ENCODE data around the gene ASCL2.

ASCL2 gene

GRCh38 chr11:2268729-2269600 is 1.4 kb downstream of the ASCL2 start:
- H2AFZ ChIP-seq (ENCODE audit: low read length, unreplicated experiment), result peak overlapping the region; percentile 50
- no peaks in the 10 kb centered on the region for H3K79me2 ChIP-seq (ENCODE audit: control insufficient read depth, insufficient read depth, low read length, unreplicated experiment)
- peak overlapping the region; percentile 69 for H3K4me3 ChIP-seq (ENCODE audit: low read depth, low read length)
- H3K27me3 ChIP-seq (ENCODE audit: insufficient read depth, low read length), result peaks cover 73% of the 10 kb centered on the region
- H3K4me1 ChIP-seq (ENCODE audit: control insufficient read depth, insufficient read depth, low read length, unreplicated experiment), result no peaks in the 10 kb centered on the region
- H3K36me3 ChIP-seq (ENCODE audit: insufficient read depth, low read length), result no peaks in the 10 kb centered on the region
- H3K27ac ChIP-seq (ENCODE audit: low read depth, low read length), result no peak overlapping the region

- H3K36me3 ChIP-seq (ENCODE audit: insufficient read depth, low read length), result no peaks in the 10 kb centered on the region
- peaks cover 71% of the 10 kb centered on the region for H3K27me3 ChIP-seq (ENCODE audit: insufficient read depth, low read length)
- no peak overlapping the region for H2AFZ ChIP-seq (ENCODE audit: low read length, unreplicated experiment)
- no peak overlapping the region for H3K27ac ChIP-seq (ENCODE audit: low read depth, low read length)
- H3K4me3 ChIP-seq (ENCODE audit: low read depth, low read length), result no peak overlapping the region
- H3K4me1 ChIP-seq (ENCODE audit: control insufficient read depth, insufficient read depth, low read length, unreplicated experiment), result no peaks in the 10 kb centered on the region
- H3K79me2 ChIP-seq (ENCODE audit: control insufficient read depth, insufficient read depth, low read length, unreplicated experiment), result no peaks in the 10 kb centered on the region
These were observed 2.3 kb downstream of the ASCL2 start for GRCh38 chr11:2267851-2268728.

GRCh38 chr11:2267306-2267850 is 3.0 kb downstream of the ASCL2 start:
- Histone ChIP-seq H3K4me3 (ENCODE audit: low read depth, low read length) (no peak overlapping the region), H3K27ac (ENCODE audit: low read depth, low read length) (no peak overlapping the region), H3K36me3 (ENCODE audit: insufficient read depth, low read length) (no peaks in the 10 kb centered on the region), H3K4me1 (ENCODE audit: control insufficient read depth, insufficient read depth, low read length, unreplicated experiment) (no peaks in the 10 kb centered on the region), H3K79me2 (ENCODE audit: control insufficient read depth, insufficient read depth, low read length, unreplicated experiment) (no peaks in the 10 kb centered on the region), H2AFZ (ENCODE audit: low read length, unreplicated experiment) (no peak overlapping the region), H3K27me3 (ENCODE audit: insufficient read depth, low read length) (peaks cover 64% of the 10 kb centered on the region)

- no peaks in the 10 kb centered on the region for H3K4me1 ChIP-seq (ENCODE audit: control insufficient read depth, insufficient read depth, low read length, unreplicated experiment)
- peaks cover 58% of the 10 kb centered on the region for H3K27me3 ChIP-seq (ENCODE audit: insufficient read depth, low read length)
- H3K27ac ChIP-seq (ENCODE audit: low read depth, low read length), result no peak overlapping the region
- H3K79me2 ChIP-seq (ENCODE audit: control insufficient read depth, insufficient read depth, low read length, unreplicated experiment), result no peaks in the 10 kb centered on the region
- H3K36me3 ChIP-seq (ENCODE audit: insufficient read depth, low read length), result no peaks in the 10 kb centered on the region
- no peak overlapping the region for H2AFZ ChIP-seq (ENCODE audit: low read length, unreplicated experiment)
- H3K4me3 ChIP-seq (ENCODE audit: low read depth, low read length), result no peak overlapping the region
These were observed 3.6 kb downstream of the ASCL2 start for GRCh38 chr11:2266586-2267305.

GRCh38 chr11:2265854-2266585 is 4.4 kb downstream of the ASCL2 start:
- Histone ChIP-seq H3K4me3 (ENCODE audit: low read depth, low read length) (no peak overlapping the region), H3K36me3 (ENCODE audit: insufficient read depth, low read length) (no peaks in the 10 kb centered on the region), H3K27me3 (ENCODE audit: insufficient read depth, low read length) (peaks cover 53% of the 10 kb centered on the region), H3K27ac (ENCODE audit: low read depth, low read length) (no peak overlapping the region), H2AFZ (ENCODE audit: low read length, unreplicated experiment) (no peak overlapping the region), H3K79me2 (ENCODE audit: control insufficient read depth, insufficient read depth, low read length, unreplicated experiment) (no peaks in the 10 kb centered on the region), H3K4me1 (ENCODE audit: control insufficient read depth, insufficient read depth, low read length, unreplicated experiment) (no peaks in the 10 kb centered on the region)

- Histone ChIP-seq H3K27me3 (ENCODE audit: insufficient read depth, low read length) (peaks cover 53% of the 10 kb centered on the region), H3K27ac (ENCODE audit: low read depth, low read length) (no peak overlapping the region), H3K36me3 (ENCODE audit: insufficient read depth, low read length) (no peaks in the 10 kb centered on the region), H3K4me1 (ENCODE audit: control insufficient read depth, insufficient read depth, low read length, unreplicated experiment) (no peaks in the 10 kb centered on the region), H2AFZ (ENCODE audit: low read length, unreplicated experiment) (no peak overlapping the region), H3K79me2 (ENCODE audit: control insufficient read depth, insufficient read depth, low read length, unreplicated experiment) (no peaks in the 10 kb centered on the region), H3K4me3 (ENCODE audit: low read depth, low read length) (no peak overlapping the region)
These were observed 5.0 kb downstream of the ASCL2 start for GRCh38 chr11:2265396-2265795.

GRCh38 chr11:2264366-2265053 is 5.9 kb downstream of the ASCL2 start:
- no peak overlapping the region for H3K4me3 ChIP-seq (ENCODE audit: low read depth, low read length)
- no peak overlapping the region for H3K27ac ChIP-seq (ENCODE audit: low read depth, low read length)
- peaks cover 54% of the 10 kb centered on the region for H3K27me3 ChIP-seq (ENCODE audit: insufficient read depth, low read length)
- no peaks in the 10 kb centered on the region for H3K36me3 ChIP-seq (ENCODE audit: insufficient read depth, low read length)
- H3K79me2 ChIP-seq (ENCODE audit: control insufficient read depth, insufficient read depth, low read length, unreplicated experiment), result no peaks in the 10 kb centered on the region
- no peak overlapping the region for H2AFZ ChIP-seq (ENCODE audit: low read length, unreplicated experiment)
- H3K4me1 ChIP-seq (ENCODE audit: control insufficient read depth, insufficient read depth, low read length, unreplicated experiment), result no peaks in the 10 kb centered on the region

GRCh38 chr11:2263724-2264360 is 6.5 kb downstream of the ASCL2 start:
- Histone ChIP-seq H3K27ac (ENCODE audit: low read depth, low read length) (no peak overlapping the region), H3K36me3 (ENCODE audit: insufficient read depth, low read length) (no peaks in the 10 kb centered on the region), H2AFZ (ENCODE audit: low read length, unreplicated experiment) (no peak overlapping the region), H3K79me2 (ENCODE audit: control insufficient read depth, insufficient read depth, low read length, unreplicated experiment) (no peaks in the 10 kb centered on the region), H3K27me3 (ENCODE audit: insufficient read depth, low read length) (peaks cover 54% of the 10 kb centered on the region), H3K4me3 (ENCODE audit: low read depth, low read length) (no peak overlapping the region), H3K4me1 (ENCODE audit: control insufficient read depth, insufficient read depth, low read length, unreplicated experiment) (no peaks in the 10 kb centered on the region)

GRCh38 chr11:2263071-2263565 is 7.3 kb downstream of the ASCL2 start:
- Histone ChIP-seq H3K4me1 (ENCODE audit: control insufficient read depth, insufficient read depth, low read length, unreplicated experiment) (no peaks in the 10 kb centered on the region), H2AFZ (ENCODE audit: low read length, unreplicated experiment) (no peak overlapping the region), H3K27ac (ENCODE audit: low read depth, low read length) (no peak overlapping the region), H3K4me3 (ENCODE audit: low read depth, low read length) (no peak overlapping the region), H3K36me3 (ENCODE audit: insufficient read depth, low read length) (no peaks in the 10 kb centered on the region), H3K27me3 (ENCODE audit: insufficient read depth, low read length) (peaks cover 51% of the 10 kb centered on the region), H3K79me2 (ENCODE audit: control insufficient read depth, insufficient read depth, low read length, unreplicated experiment) (no peaks in the 10 kb centered on the region)

All from ACC112 (cell line).